ENCODE results near the gene EXOSC1.

DNA sequence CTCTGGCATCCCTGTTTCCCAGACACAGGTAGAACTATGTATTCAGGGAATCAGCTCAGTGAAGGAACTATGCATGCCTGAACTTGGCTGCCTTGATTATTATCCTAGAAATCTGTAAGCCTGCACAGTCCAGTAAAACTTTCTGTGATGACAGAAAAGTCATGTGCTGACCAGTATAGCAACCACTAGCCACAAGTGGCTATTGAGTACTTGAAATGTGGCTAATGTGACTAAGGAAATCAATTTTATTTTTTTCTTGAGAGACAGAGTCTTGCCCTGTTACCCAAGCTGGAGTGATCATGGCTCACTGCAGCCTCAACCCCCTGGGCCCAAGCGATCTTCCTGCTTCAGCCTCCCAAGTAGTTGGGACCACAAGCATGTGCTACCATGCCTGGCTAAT, 3.5 kb downstream of the EXOSC1 start:
- TF ChIP-seq, protein P1, sequence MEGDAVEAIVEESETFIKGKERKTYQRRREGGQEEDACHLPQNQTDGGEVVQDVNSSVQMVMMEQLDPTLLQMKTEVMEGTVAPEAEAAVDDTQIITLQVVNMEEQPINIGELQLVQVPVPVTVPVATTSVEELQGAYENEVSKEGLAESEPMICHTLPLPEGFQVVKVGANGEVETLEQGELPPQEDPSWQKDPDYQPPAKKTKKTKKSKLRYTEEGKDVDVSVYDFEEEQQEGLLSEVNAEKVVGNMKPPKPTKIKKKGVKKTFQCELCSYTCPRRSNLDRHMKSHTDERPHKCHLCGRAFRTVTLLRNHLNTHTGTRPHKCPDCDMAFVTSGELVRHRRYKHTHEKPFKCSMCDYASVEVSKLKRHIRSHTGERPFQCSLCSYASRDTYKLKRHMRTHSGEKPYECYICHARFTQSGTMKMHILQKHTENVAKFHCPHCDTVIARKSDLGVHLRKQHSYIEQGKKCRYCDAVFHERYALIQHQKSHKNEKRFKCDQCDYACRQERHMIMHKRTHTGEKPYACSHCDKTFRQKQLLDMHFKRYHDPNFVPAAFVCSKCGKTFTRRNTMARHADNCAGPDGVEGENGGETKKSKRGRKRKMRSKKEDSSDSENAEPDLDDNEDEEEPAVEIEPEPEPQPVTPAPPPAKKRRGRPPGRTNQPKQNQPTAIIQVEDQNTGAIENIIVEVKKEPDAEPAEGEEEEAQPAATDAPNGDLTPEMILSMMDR (IDR thresholded peaks at IDR 0.05; ENCODE audit: insufficient read depth, low read length, poor library complexity, severe bottlenecking): no peak
- no peak for TF ChIP-seq EZH2phosphoT487 (conservative IDR thresholded peaks at IDR 0.05; ENCODE audit: low read length)
